CD4-positive, alpha-beta T cell treated with Interleukin-6 at 100 ng/mL for 8 hours (primary cell): ENCODE measurements around the gene PTPN11.
A peak's percentile ranks its signal among the peaks of the same experiment; 100 is the strongest.
"Not testable (repeated sequence)": the region's sequence is repeated elsewhere in the genome, so short reads cannot be mapped to it uniquely, and the experiment has no call there.

Experiments
- DNase-seq: peaks from one replicate; pipeline ENCODE4 v3.0.0-alpha.2; 2020; ENCODE audit warnings: mixed read lengths, low spot score

PTPN11 gene

DNA sequence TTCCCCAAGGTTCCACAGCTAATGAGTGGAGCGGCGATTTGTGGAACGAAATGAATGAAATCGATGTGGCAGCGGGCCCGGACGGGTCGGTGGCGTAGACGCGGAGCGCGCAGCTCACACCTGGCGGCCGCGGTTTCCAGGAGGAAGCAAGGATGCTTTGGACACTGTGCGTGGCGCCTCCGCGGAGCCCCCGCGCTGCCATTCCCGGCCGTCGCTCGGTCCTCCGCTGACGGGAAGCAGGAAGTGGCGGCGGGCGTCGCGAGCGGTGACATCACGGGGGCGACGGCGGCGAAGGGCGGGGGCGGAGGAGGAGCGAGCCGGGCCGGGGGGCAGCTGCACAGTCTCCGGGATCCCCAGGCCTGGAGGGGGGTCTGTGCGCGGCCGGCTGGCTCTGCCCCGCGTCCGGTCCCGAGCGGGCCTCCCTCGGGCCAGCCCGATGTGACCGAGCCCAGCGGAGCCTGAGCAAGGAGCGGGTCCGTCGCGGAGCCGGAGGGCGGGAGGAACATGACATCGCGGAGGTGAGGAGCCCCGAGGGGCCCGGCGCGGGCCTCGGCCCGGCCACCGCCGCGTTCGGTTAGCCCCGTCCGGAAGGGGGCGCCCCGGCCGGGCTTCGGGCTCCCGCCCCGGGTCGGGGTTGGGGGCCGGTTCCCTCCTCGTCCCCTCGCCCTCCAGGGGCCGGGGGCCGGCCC lies at the start of gene PTPN11:
Gene PTPN11 (plus strand): TSS at position 340 of the 689 bp plus-strand sequence. CDS start 165 bp downstream, at position 505.
- peak; percentile 82 for DNase-seq

DNA sequence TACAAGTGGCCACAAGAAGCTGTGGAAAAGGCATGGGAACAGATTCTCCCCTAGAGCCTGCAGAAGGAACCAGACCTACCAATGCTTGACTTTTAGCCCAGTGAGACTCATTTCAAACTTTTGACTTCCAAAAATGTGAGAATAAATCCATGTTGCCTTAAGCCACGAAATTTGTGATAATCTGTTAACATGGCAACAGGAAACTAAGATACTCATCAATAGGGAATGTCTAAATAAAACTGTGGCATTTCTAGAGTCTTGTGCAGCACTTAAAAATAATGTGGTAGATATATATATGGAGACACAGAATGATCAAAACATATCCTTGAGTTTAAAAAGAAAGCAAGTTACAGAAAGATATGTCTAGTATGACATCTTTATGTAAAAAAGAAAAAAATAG lies 48.5 kb upstream of the PTPN11 start:
- no peak for DNase-seq

DNA sequence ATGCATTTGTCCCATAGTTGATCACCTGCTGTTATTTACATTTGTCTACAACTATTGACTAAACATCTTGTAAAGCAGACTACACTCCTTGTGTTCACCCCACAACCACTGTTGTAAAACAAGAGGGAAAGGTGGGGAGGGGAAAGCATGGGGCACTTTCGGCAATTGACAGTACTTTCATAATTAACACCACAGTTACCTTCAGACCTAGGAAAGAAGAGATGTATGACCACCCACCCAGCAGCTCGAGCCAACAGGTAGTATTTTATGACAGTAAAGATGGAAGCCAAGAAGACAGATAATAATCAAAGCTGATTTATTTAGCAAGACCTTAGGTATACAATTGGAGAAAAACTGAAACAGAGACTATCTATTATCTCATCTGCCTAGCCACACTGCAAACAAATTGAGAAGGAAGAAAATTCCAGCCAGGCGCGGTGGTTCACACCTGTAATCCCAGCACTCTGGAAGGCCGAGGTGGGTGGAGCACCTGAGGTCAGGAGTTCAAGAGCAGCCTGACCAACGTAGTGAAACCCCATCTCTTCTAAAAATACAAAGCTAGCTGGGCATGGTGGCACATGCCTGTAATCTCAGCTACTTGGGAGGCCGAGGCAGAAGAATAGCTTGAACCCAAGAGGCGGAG lies 47.8 kb upstream of the PTPN11 start:
- no peak for DNase-seq

DNA sequence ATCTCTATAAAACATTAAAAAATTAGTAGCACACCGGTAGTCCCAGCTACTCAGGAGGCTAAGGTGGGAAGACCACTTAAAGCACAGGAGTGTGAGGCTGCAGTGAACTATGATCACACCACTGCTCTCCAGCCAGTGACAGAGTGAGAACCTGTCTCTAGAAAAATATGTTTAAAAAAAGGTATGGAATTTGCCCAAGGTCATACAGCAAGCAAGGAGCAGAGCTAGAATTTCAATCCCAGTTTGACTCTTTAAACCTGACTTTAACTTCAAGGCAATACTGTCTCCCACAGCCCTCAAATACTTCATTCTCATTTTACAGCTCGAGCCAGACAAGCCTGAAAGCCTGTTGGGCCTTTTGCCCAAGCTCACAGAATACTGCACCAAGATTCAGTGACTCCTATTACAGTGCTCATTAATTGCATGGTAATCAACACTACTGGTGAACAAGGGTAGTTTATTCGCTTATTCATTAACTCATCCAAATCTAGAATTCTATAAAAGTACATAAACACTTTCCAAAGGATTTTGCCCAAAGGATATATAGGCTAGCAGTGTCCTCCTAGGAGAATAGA lies 44.5 kb upstream of the PTPN11 start:
- no peak for DNase-seq

DNA sequence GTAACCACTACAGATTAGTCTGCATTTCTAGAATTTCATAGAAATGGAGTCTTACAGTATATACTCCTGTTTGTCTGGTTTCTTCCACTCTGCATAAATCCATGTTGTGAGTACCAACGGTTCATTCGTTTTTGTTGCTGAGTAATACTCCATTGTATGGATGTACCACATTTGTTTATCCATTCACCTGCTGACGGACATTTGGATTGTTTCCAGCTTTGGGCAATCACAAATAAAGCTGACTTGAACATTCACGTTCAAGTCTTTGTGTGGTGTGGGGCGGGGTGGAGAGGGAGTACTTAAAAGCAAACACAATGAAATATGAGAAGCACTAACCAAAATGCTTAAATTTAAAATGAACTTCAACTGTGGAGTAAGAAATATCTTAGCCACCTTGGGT lies 43.6 kb upstream of the PTPN11 start:
- no peak for DNase-seq

DNA sequence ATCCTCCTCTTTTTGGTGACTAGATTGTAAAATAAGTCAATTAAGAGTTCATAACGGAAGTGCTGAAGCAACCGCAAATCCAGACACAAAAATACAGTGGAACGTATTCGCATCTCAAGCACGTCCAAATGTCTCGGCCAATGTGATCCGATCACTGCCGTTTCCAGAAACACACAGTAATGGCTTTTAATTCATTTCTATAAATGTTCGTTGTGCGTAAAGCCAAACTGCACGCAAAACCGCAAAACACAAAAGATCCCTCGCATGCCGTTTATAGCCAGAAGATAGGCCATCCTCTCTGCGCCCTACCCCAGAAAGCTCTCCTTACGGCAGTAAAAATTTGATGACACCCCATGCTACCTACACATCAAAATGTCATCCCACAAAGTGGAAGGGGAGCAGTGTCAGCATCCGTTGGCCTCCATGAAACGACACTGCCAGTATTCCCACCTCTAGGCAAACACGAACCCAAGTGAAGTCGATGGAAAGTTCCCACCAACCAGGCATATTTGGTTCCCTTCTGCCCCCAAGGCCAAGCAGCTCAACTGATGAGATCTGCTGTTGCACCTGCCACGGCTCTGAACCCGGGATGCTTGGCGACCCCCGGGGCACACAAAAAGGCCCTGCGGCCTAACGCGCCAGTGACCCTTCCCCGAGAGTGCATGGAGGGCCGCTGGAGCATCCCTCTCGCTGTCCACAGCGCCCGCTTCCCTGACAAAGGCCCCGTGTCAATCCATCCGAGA lies 37.9 kb upstream of the PTPN11 start:
- no peak for DNase-seq

DNA sequence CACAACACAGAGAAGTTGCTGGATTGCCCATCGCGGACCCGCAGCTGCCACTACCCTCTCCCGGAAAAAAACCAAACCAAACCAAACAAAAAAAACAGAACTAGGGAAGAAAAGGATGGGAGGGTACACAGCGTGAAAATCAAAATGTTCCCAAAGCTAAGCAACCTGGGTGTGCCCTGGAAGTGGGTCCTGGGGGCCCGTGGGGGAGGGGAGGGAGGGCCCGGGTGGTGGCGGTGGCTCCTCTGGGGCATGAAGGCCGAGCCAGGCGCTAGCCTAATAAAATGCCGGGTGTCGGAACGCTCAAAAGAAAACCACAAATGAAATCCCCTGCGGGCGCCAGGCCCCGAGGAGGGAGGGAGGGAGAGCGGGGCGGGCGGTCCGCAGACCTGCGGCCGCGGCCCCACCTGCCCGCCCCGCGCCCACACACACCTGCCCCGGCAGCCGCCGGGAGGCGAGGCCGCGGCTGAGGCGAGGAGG lies 37.3 kb upstream of the PTPN11 start:
- no peak for DNase-seq

DNA sequence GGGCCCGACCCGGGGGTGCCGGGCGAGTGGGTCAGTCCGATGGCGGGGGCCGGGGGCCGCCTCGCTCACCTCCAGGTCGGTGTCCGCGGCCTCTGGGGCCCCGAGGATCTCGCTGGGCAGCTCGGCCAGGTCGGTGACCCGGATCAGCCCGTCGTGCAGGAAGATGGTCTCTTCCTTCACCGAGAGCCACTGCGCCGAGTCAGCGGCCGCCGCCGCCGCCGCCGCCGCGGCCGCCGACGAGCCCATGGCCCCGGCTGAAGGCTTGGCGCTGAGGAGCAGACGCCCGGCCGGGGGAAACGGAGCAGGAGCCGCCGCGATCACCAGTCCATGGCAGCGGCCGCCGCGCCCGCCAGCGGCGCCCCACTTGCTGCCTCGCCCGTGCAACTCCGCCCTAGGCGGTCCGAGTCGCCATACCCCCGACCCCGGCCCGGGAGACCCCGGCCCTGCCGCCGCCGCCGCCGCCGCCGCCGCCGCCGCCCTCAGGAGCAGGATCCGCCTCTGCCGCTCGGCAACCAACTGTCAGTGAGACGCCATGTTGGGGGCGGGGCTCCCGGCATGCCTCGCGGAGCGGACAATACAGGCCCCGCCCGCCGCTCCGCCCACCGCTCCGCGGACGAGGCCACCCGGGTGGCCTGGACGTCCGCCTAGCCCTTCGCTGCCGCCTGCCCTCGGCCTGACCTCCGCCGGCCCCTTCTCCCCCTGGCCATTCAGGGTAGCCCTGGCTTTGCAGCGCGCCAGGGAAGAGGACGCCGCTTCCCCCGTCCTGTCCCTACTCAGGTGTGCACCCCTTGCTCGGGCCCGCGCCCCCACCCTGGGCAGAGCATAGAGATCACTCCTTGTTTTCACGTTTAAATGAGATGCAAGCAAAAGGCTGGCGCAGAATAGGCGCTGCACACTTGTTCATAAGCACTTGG lies 36.6 kb upstream of the PTPN11 start, which contains the start of gene HECTD4:
Gene HECTD4 (minus strand): TSS at position 549 of the 914 bp plus-strand sequence. CDS start 303 bp downstream, at position 246.
- peak; percentile 88 for DNase-seq

DNA sequence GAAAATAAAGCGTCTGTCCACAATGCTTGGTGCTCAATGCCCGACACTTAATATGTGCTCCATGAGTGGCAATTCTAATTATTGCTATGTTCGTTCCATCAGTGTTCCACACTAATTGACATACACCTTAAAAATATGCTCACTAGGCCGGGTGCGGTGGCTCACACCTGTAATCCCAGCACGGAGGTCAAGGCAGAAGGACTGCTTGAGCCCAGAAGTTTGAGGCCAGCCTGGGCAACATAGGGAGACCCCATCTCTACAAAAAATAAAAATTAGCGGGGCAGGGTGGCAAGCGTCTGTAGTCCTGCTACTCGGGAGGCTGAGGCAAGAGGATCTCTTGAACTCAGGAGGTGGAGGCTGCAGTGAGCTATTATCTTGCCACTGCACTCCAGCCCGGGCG lies 35.9 kb upstream of the PTPN11 start:
- DNase-seq = no peak

DNA sequence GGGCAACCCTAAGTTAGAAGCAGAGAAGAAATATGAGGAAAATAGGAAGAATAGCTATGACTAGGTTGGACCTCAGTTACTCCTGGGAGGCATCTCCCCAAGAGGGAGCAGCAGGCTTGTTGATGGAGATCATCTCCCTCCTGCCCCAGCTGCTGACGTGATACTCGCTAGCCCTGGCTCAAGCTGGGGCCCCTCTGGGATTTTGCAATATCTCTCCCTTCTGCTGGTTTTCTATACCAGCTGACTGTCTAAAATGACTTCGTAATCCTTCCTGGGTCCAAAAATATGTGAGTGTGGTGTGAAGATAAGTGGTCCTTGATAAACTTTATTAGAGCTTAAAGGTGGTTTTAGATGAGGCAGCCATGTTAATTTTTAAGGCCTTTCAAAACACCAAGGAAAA lies 32.0 kb upstream of the PTPN11 start:
- DNase-seq = no peak

DNA sequence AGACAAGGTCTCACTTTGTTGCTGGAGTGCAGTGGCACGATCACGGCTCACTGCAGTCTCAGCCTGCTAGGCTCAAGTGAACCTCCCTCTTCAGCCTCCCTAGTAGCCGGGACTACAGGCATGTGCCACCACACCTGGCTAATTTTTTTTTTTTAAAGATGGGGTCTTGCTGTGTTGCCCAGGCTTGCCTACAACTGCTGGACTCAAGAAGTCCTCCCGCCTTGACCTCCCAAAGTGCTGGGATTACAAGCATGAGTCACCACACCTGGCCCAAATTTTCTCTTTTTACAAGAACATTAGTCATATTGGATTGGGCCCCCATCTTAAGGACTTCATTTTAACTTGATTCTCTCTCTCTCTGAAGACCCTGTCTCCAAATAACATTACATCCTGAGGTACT lies 29.5 kb upstream of the PTPN11 start:
- DNase-seq = no peak

DNA sequence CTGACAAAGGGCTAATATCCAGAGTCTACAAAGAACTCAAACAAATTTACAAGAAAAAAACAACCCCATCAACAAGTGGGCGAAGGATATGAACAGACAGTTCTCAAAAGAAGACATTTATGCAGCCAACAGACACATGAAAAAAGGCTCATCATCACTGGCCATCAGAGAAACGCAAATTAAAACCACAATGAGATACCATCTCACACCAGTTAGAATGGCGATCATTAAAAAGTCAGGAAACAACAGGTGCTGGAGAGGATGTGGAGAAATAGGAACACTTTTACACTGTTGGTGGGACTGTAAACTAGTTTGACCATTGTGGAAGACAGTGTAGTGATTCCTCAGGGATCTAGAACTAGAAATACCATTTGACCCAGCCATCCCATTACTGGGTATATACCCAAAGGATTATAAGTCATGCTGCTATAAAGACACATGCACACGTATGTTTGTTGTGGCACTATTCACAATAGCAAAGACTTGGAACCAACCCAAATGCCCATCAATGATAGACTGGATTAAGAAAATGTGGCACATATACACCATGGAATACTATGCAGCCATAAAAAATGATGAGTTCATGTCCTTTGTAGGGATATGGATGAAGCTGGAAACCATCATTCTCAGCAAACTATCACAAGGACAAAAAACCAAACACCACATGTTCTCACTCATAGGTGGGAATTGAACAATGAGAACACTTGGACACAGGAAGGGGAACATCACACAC lies 28.7 kb upstream of the PTPN11 start:
- not testable (repeated sequence) for DNase-seq

DNA sequence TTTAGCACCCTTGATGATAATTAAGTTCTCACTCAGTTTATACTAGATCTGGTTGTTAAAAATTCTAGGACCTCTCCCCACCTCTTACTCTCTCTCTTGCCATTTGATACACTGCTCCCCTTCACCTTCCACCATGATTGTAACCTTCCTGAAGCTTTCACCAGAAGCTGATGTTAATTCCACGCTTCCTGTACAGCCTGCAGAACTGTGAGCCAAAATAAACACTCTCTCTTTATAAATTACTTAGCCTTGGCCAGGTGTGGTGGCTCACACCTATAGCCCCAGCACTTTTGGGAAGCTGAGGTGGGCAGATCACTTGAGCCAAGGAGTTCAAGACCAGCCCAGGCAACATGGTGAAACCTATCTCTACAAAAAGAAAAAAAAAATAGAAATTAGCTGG lies 25.4 kb upstream of the PTPN11 start:
- DNase-seq = no peak

DNA sequence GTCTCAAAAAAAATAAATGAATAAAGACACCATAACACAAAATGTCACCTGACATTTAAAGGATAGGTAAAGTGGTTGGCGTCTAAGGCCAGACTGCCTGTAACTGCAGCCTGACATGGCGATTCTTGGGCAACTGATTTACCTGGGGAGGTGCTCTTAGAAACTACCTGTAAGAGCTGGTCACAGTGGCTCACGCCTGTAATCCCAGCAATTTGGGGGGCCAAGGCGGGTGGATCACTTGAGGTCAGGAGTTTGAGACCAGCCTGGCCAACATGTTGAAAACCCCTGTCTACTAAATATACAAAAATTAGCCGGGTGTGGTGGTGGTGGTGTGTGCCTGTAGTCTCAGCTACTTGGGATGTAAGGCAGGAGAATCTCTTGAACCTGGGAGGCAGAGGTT lies 17.7 kb upstream of the PTPN11 start:
- DNase-seq = no peak

DNA sequence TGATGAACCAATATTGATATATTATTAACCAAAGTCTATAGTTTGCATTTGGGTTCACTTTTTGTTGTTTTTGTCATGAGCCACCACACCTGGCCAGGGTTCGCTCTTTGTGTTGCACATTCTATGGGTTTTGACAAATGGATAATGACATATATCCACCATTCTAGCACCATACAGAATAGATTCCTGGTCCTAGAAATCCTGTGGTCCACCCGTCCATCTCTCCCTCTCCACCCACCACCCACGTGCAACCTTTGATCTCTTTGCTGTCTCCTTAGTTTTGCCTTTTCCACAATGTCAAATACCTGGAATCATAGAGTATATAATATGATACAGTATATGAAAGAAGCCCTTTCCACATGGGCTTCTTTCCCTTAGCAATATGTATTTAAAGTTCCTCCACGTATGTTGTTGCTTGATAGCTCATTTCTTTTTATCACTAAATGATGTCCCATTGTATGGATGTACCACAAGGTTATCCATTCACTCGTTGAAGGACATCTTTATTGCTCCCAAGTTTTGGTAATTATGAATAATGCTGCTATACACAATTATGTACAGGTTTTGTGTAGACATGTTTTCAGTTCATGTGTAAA lies 16.7 kb upstream of the PTPN11 start:
- no peak for DNase-seq

DNA sequence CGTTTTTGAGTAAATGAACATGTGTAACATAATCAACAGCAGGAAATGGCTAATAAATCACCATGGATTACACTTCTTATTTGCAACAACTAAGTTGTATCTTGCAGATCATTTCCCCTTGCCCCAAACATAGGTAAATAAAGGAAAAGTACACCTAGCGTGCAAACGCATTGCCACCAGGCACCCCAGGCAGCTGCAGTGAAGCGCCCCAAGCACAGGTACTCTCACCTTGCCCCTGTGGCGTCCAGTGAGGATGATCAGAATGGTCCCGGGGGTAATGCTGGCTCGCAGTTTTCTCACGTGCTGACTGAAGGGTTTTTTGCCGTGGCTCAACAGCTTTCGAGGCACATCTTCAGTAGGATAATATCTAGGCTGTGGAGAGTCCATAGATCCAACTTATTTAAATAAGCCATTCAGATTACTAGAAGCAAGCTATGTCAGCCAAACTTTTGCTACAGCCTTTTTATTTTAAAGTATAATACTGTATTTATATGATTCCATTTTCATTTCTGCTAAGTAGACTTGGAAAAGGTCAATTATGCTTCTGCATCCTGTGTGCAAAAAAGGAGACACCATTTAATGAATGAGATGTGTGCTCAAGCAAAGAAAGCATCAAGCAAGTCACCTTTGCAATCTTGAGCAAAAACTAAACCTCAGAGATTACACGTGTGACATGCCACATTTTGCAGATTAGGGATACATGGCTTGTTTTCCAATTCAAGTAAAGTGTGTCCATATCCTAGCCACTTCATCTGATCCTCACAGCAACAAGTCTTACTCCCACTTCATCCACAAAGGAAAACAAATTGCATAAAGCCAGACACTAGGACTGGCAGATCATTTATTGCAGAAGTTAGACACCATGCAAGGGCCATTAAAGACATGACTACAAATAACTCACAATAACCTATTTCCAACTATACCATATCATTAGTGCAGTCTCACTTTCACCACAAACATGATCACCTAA lies 11.9 kb upstream of the PTPN11 start:
- DNase-seq = no peak

DNA sequence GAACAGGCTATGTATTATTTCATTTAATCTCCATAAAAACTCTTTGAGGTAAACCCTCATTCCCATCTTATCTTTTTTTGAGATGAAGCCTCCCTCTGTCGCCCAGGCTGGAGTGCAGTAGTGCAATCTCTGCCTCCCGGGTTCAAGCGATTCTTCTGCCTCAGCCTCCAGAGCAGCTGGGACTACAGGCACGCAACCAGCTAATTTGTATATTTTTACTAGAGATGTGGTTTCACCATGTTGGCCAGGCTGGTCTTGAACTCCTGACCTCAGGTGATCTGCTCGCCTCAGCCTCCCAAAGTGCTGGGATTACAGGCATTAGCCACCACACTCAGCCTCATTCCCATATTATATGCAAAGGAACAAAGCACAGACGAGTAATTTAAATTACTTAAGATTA lies 11.1 kb upstream of the PTPN11 start:
- not testable (repeated sequence) for DNase-seq

DNA sequence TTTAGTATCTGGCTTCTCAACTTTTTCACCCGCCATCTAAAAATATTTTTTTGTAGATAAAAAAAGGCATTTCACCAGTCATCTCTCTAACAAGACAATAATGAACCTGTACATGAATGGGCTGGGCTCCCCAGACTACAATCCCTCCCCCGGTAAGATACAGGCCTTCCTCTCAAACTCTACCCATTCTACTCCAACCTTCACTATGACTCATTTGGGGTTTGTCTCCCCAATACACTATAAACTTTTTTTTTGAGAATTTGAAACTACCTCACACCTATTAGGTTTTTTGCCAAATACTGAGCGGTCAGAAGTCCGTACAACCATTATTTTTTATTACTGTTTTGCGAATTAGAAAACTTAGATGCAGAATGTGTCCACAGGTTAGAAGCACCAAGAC lies 10.1 kb upstream of the PTPN11 start:
- DNase-seq = peak; percentile 21
